Measurements from ENCODE around the gene CUL1. TPM values are rescaled to one million over a fixed set of nuclear protein-coding genes. Genes with fewer than 3 reads are reported as not detected.
A peak's percentile ranks its signal among the peaks of the same experiment; 100 is the strongest.

CUL1 gene
- total and polyA plus RNA-seq, 2 experiments from 2014 or later = 35.6 to 71.3 TPM

GRCh38 chr7:148699024-148699781 is 500 bp downstream of the CUL1 start:
- Mint-ChIP-seq H3K4me1 (peaks cover 53% of the 10 kb centered on the region), H3K36me3 (ENCODE audit: low read depth) (no peaks in the 10 kb centered on the region; the same call in 2 of the 3 replicates), H3K9me3 (no peaks in the 10 kb centered on the region; the same call in 2 of the 3 replicates), H3K27ac (peak overlapping the region; percentile 80), H3K4me3 (peak overlapping the region; percentile 93), H3K27me3 (ENCODE audit: insufficient read depth, low read depth, poor library complexity) (peaks cover 3% of the 10 kb centered on the region)
- Histone ChIP-seq H3K4me3 (peak overlapping the region; percentile 80), H3K4me2 (peak overlapping the region; percentile 84), H3F3A (replicated peaks; ENCODE audit: low read depth) (0 out of 2 replicates have a peak, but pooled peaks cover 3% of the 10 kb centered on the region), H3K79me2 (replicated peaks; ENCODE audit: insufficient read depth) (peaks cover 62% of the 10 kb centered on the region), H3K4me1 (ENCODE audit: insufficient read depth) (peaks cover 51% of the 10 kb centered on the region), H3K27ac (ENCODE audit: low read depth) (peak overlapping the region; percentile 81), H2AFZ (no peak overlapping the region), H3K27me3 (ENCODE audit: insufficient read depth) (no peaks in the 10 kb centered on the region), H3K36me3 (ENCODE audit: insufficient read depth) (no peaks in the 10 kb centered on the region), H3K9me2 (ENCODE audit: insufficient read depth) (no peaks in the 10 kb centered on the region), H4K20me1 (replicated peaks; ENCODE audit: insufficient read depth) (peaks cover 18% of the 10 kb centered on the region)
- no peak for TF ChIP-seq ZNF462 (CRISPR knock-in tag; IDR thresholded peaks at IDR 0.05)
- TF ChIP-seq POLR2AphosphoS5 (IDR thresholded peaks at IDR 0.05; ENCODE audit: low read depth) = peak; percentile 65; the same call in 1 of the 2 replicates
- ATAC-seq (peak; percentile 17), DNase-seq (ENCODE audit: low spot score) (peak; percentile 71)
